G401 (cell line): Measurements from ENCODE around the gene IGSF3. TPM values are rescaled to one million over a fixed set of nuclear protein-coding genes. Genes with fewer than 3 reads are reported as not detected.
"Not testable (repeated sequence)": the region's sequence is repeated elsewhere in the genome, so short reads cannot be mapped to it uniquely, and the experiment has no call there.

Source experiments
- DNase-seq: peaks from one replicate; pipeline ENCODE4 v3.0.0-alpha.2; 2015; ENCODE audit warnings: low spot score
- in situ Hi-C: cut with HindIII; loops from 2 replicates; pipeline ENCODE4 v1.10.0; 2016; ENCODE audit warnings: low sequenced_read_pairs, mixed read lengths
- total RNA-seq: library from RNA; depleted of rRNA; stranded (reverse); fragments of >200 nt; shearing (Covaris generic); gene quantifications from 2 replicates; pipeline ENCODE4 v1.2.3, GENCODE V29; 2014

Gene IGSF3
- total RNA-seq, 1 experiment from 2014 or later: 7.2 TPM

GRCh38 chr1:116613825-116614224, 53.7 kb downstream of the IGSF3 start:
- in situ Hi-C loops, DNase-seq: not testable (repeated sequence)

- in situ Hi-C loops, DNase-seq: not testable (repeated sequence)
These were observed 57.6 kb downstream of the IGSF3 start for GRCh38 chr1:116609801-116610371.

GRCh38 chr1:116608841-116609240, 58.7 kb downstream of the IGSF3 start:
- in situ Hi-C loops, DNase-seq: not testable (repeated sequence)

- in situ Hi-C loops, DNase-seq: not testable (repeated sequence)
These were observed 59.4 kb downstream of the IGSF3 start for GRCh38 chr1:116608151-116608550.

DNA sequence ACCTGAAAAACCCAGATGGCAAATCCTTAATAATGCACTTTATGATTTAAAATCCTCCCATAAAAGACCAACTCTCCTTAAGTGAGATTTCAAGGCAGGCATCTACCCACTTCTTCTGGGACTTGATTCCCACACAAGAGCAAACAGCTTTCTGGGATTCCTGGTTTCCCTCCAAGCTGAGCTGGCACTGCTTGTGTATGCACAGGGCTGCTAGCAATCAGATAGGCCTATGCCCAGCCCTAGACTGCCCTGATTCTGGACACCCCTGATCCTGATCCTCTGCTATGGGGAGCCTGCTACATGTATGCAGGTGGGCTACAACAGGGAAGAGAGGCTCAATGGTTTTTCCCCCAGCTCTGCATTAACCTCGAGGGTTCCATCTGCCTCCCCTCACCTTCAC, 60.1 kb downstream of the IGSF3 start:
- in situ Hi-C loops, DNase-seq: not testable (repeated sequence)

- DNase-seq, in situ Hi-C loops: not testable (repeated sequence)
These were observed 61.5 kb downstream of the IGSF3 start for GRCh38 chr1:116606067-116606466.

- DNase-seq: no peak
- in situ Hi-C loops: no loop called here
These were observed 62.2 kb downstream of the IGSF3 start for GRCh38 chr1:116605315-116605714.

- DNase-seq, in situ Hi-C loops: not testable (repeated sequence)
These were observed 63.1 kb downstream of the IGSF3 start for GRCh38 chr1:116604408-116604807.

DNA sequence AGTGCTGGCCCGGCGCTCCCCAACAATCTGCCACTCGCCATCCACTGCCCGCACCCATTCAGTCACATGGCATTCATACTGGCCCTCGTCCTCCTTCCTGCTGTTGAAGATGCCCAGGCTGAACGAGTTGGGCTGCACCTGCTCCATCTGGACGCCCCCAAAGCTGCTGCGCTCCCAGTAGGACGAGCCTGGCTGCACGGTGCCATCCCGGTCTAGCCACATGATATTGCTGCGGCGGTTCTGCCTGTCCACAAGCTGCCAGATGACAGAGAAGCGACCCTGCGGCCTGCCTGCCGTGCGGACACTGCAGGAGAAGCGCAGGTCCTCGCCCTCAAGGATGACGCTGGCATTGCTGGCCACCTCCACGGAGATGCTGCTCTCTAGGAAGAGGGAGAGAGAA, 63.9 kb downstream of the IGSF3 start:
- in situ Hi-C loops, DNase-seq: not testable (repeated sequence)

DNA sequence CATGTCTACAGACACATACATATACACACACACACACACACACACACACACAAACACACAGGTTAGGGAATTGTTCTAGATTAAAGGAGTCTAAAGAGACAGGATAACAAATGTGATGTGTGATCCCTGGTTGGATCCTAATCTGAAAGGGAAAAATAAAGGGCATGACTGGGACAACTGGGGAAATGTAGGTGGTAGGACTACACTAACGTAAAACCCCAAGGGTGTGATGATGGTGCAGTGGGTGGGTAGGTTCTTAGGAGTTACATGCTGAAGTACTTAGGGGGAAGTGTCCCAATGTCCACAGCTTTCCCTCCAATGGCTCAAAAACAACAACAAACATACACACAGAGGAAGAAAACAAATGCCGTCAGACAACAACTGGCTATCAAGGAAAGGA, 68.2 kb downstream of the IGSF3 start:
- in situ Hi-C loops, DNase-seq: not testable (repeated sequence)

- DNase-seq, in situ Hi-C loops: not testable (repeated sequence)
These were observed 69.0 kb downstream of the IGSF3 start for GRCh38 chr1:116598420-116599036.

DNA sequence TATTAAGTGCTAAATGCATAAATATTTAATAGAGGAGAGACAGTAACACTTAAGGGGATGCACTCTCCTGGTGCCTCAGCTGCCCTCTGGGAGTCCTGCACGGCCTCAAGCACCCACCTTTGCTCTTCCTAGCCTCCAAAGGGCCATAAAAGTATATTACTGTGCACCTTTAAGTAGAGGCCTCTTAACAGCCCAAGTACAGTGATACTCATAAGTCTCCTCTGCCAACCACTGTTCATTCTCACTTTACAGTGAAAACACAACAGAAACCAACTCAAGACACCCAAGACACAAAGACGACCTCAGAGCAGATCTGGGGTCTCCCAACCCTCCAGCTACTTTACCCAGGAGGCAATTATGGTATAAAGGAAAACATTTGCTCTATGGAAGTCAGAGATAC, 70.1 kb downstream of the IGSF3 start:
- DNase-seq, in situ Hi-C loops: not testable (repeated sequence)

- DNase-seq, in situ Hi-C loops: not testable (repeated sequence)
These were observed 70.7 kb downstream of the IGSF3 start for GRCh38 chr1:116596742-116597307.

DNA sequence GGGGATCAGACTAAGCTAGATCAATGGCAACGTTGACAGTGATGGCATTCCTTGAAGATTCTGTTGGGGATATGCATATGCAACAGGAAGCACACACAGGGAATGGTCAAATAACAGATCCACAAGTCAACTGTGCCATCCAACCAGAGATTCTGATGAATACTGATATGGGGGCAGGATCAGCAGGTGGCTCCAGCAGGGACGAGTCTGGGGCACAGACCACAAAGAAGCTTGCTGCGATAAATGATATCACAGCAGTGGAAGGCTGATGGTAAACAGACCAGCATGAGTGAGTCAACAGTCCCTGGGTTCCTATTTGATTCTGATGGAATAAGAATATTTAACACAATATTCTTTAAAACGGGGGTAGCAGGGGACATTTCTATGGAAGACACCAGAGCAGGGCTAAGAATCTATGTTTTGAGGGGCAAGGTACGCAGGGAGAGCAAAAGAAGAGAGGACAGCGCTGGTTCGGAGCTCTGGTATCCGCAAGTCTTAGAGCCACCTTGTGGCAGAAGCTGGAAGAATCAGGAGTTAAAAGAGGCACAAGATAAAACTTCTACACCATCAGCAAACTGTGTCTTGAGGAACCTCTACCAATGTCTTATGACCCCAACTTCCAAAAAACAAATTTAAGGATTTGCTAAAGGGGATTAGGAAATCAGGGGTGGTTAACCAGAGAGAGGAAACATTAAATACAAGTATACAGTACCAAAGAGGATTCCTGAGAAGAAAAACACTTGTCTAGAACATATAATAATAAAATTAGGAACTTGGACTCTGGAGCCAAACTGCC, 71.4 kb downstream of the IGSF3 start:
- DNase-seq: peak; percentile 27
- in situ Hi-C loops: not testable (repeated sequence)

GRCh38 chr1:116595065-116595840, 72.3 kb downstream of the IGSF3 start:
- DNase-seq, in situ Hi-C loops: not testable (repeated sequence)

GRCh38 chr1:116593977-116594376, 73.6 kb downstream of the IGSF3 start:
- DNase-seq, in situ Hi-C loops: not testable (repeated sequence)

DNA sequence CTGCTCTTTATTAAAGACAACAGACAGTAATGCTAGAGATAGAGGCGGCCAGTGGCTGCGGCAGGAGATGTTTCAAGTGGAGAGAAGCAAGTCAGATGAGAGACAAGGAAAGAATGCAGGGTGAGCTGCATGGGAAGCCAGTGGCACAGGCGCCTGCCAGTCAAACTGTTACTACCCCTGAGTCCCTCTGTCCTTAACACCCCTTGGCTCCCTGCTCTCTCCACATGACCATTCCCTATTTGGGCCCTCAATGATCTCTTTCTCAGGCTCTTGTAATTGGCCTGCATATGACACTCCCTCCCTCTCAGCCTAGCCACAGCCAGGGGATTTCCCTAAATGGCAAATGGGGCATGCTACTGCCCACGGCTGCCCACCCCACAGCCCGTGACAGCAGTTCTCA, 74.1 kb downstream of the IGSF3 start:
- DNase-seq, in situ Hi-C loops: not testable (repeated sequence)

DNA sequence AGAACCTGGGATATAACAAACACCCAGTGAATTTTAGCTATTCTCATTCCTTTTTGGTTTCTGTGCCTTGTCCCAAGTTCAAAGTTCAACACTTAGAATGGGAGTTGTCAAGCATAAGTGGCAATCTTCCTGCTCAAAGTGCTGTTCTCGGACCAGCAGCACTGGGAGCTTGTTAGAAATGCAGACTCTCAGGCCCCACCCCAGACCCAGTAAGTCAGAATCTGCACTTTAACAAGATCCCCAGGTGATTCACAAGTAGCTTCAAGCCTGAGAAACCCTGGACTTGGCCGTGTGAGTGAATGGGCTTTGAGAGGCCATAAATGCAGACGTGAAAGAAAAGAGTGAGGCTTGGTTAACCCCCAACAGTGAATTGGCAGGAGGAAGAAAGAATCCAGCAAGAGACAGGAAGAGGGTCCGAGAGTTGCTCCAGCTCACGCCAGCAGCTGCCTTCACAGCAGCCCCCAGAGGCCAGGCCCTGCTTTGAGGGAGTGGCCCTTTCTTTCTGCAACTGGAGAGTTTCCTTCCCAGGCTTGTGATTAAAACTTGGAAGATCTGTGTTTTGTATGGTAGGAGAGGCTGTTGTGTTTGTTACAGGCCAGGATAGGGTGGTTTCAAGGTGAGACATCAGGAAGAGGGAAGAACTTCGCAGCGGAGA, 75.5 kb downstream of the IGSF3 start:
- in situ Hi-C loops: not testable (repeated sequence)

More for the DNA sequence above, 75.5 kb downstream of the IGSF3 start:
- not testable (repeated sequence) for DNase-seq
